Left lung (tissue), 10 donors: Measurements from ENCODE around the gene ANTXR1. TPM values are rescaled to one million over a fixed set of nuclear protein-coding genes. Genes with fewer than 3 reads are reported as not detected.

Experiments
- ATAC-seq: fragments of 200-7000 bp; cut with Tn5 transposase; one replicate; pipeline ENCODE4 v1.9.1; 2020; ENCODE audit warnings: moderate library complexity
- DNase-seq, 4 donors: peaks; one replicate each; pipeline ENCODE4 v3.0.0-alpha.2; 2013 to 2020
- H3K27ac ChIP-seq, 2 donors: fragments of 200-600 bp; sonication (generic) in 1 of 2; one replicate each; pipeline versions ENCODE4 v1.5.0 to v1.8.0; 2020 to 2021
- H3K27me3 ChIP-seq, 2 donors: fragments of 200-600 bp; sonication (generic) in 1 of 2; one replicate each; pipeline versions ENCODE4 v1.5.0 to v1.8.0; 2020 to 2021
- H3K36me3 ChIP-seq, 2 donors: fragments of 200-600 bp; sonication (generic) in 1 of 2; one replicate each; pipeline versions ENCODE4 v1.5.0 to v1.8.0; 2020 to 2021
- H3K4me1 ChIP-seq, 2 donors: fragments of 200-600 bp; one replicate each; pipeline ENCODE4 v1.8.0; 2021
- H3K4me3 ChIP-seq, 2 donors: fragments of 200-600 bp; sonication (generic) in 1 of 2; one replicate each; pipeline versions ENCODE4 v1.5.0 to v1.8.0; 2020 to 2021; ENCODE audit warnings: mild to moderate bottlenecking in 1 of 2
- H3K9me3 ChIP-seq, 2 donors: fragments of 200-600 bp; sonication (generic) in 1 of 2; one replicate each; pipeline versions ENCODE4 v1.5.0 to v1.8.0; 2020 to 2021
- CTCF ChIP-seq, 2 donors: fragments of 200-600 bp; sonication (generic) in 1 of 2; IDR thresholded peaks; one replicate each; pipeline versions ENCODE4 v1.5.0 to v1.8.0; 2021; ENCODE audit warnings: antibody characterized with exemption in 2 of 2
- intact Hi-C, 2 donors: fragments of 100-400 bp; cut with DNase I; formaldehyde crosslinking; loops; one replicate each; pipeline versions ENCODE4 v1.11.2 to v1.14.2; 2022
- polyA plus RNA-seq, 6 donors: library from polyadenylated mRNA; unstranded; fragments of 120-200 nt; gene quantifications; one replicate each; pipeline ENCODE4 v1.2.1, GENCODE V29; 2013; ENCODE audit not compliant: insufficient read length in 6 of 6
- total RNA-seq, 2 donors: library from RNA; stranded (reverse); fragmentation: NEBNext Ultra II Directional; extraction: Animal tissue kit (Norgen Biotek cat#: 25700); gene quantifications; one replicate each; pipeline ENCODE4 v1.2.1, GENCODE V29; 2021
- donor health status: DM: no; HTN: yes; CAD: no.
- donor health status: DM: no; HTN: no; CAD: no.

The ANTXR1 gene
- total and polyA plus RNA-seq, 8 donors, result 70.2 to 115 (median 87.3) TPM

- Histone ChIP-seq H3K36me3 (no peaks in the 10 kb centered on the region), H3K4me1 (peaks cover 27 to 33% of the 10 kb centered on the region in 2 donors), H3K4me3 (no peak overlapping the region), H3K27ac (no peak overlapping the region), H3K27me3 (no peaks in the 10 kb centered on the region), H3K9me3 (no peaks in the 10 kb centered on the region)
- DNase-seq (no peak), ATAC-seq (no peak)
- intact Hi-C loops, result no loop called here
- TF ChIP-seq CTCF (IDR thresholded peaks at IDR 0.05), result no peak
Observed at GRCh38 chr2:69167469-69167822, 154.5 kb downstream of the ANTXR1 start.

GRCh38 chr2:69168144-69168813 is 155.3 kb downstream of the ANTXR1 start:
- H3K36me3 ChIP-seq, result no peaks in the 10 kb centered on the region
- DNase-seq (no peak), ATAC-seq (no peak)
- H3K4me3 ChIP-seq, result no peak overlapping the region
- no peaks in the 10 kb centered on the region for H3K27me3 ChIP-seq
- H3K9me3 ChIP-seq, result no peaks in the 10 kb centered on the region
- peaks cover 19 to 25% of the 10 kb centered on the region in 2 donors for H3K4me1 ChIP-seq
- H3K27ac ChIP-seq, result no peak overlapping the region
- no peak for TF ChIP-seq CTCF (IDR thresholded peaks at IDR 0.05)
- intact Hi-C loops, result no loop called here

- no peaks in the 10 kb centered on the region for H3K27me3 ChIP-seq
- H3K27ac ChIP-seq, result no peak overlapping the region
- ATAC-seq (no peak), DNase-seq (peak in 1 of 4 donors; percentile 58)
- no peak for TF ChIP-seq CTCF (IDR thresholded peaks at IDR 0.05)
- H3K36me3 ChIP-seq, result no peaks in the 10 kb centered on the region
- no peak overlapping the region for H3K4me3 ChIP-seq
- intact Hi-C loops, result no loop called here
- H3K9me3 ChIP-seq, result no peaks in the 10 kb centered on the region
- H3K4me1 ChIP-seq, result peaks cover 12 to 16% of the 10 kb centered on the region in 2 donors
Observed at GRCh38 chr2:69168950-69169654, 156.1 kb downstream of the ANTXR1 start.

GRCh38 chr2:69169655-69170389 is 156.8 kb downstream of the ANTXR1 start:
- intact Hi-C loops, result no loop called here
- Histone ChIP-seq H3K4me3 (no peak overlapping the region), H3K27ac (peak overlapping the region in 1 of 2 donors; percentile 1), H3K9me3 (no peaks in the 10 kb centered on the region), H3K4me1 (peaks cover 7 to 9% of the 10 kb centered on the region in 2 donors), H3K27me3 (no peaks in the 10 kb centered on the region), H3K36me3 (no peaks in the 10 kb centered on the region)
- no peak for TF ChIP-seq CTCF (IDR thresholded peaks at IDR 0.05)
- DNase-seq (no peak), ATAC-seq (no peak)

- Histone ChIP-seq H3K4me3 (no peak overlapping the region), H3K27me3 (no peaks in the 10 kb centered on the region), H3K4me1 (peaks cover 1 to 7% of the 10 kb centered on the region in 2 donors), H3K9me3 (no peaks in the 10 kb centered on the region), H3K36me3 (no peaks in the 10 kb centered on the region), H3K27ac (peak overlapping the region in 1 of 2 donors; percentile 1)
- no peak for TF ChIP-seq CTCF (IDR thresholded peaks at IDR 0.05)
- intact Hi-C loops, result no loop called here
- DNase-seq (no peak), ATAC-seq (no peak)
Observed at GRCh38 chr2:69170661-69171060, 157.7 kb downstream of the ANTXR1 start.
